Stromal cell of bone marrow (primary cell): Measurements from ENCODE around the gene HEMGN.
"Not testable (repeated sequence)": the region's sequence is repeated elsewhere in the genome, so short reads cannot be mapped to it uniquely, and the experiment has no call there.

ENCODE experiments used
- DNase-seq: peaks from one replicate; pipeline ENCODE4 v3.0.0-alpha.2; 2012; ENCODE audit warnings: low read depth

HEMGN gene

GRCh38 chr9:97963232-97963631, 25.3 kb upstream of the HEMGN start:
- no peak for DNase-seq

GRCh38 chr9:97962575-97962974, 24.6 kb upstream of the HEMGN start:
- DNase-seq: no peak

DNA sequence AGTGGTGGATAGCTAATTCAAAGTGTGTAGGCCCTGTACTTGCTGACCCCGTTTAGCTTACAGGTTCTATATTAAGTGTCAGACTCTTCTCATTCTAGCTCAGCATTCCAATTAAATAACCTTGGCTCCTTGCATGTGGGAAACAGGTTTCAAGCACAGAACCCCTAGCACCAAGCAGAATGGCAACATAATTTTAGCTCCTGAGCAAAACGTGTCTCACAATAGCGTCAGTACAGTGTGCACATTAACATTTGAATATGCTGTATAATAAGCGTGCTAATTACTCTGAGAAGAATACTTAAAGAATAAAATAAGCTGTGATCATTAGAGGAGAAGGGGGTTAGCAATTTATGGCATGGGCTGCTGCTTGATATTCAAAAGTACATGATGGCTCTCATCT, 24.2 kb upstream of the HEMGN start:
- DNase-seq: no peak

DNA sequence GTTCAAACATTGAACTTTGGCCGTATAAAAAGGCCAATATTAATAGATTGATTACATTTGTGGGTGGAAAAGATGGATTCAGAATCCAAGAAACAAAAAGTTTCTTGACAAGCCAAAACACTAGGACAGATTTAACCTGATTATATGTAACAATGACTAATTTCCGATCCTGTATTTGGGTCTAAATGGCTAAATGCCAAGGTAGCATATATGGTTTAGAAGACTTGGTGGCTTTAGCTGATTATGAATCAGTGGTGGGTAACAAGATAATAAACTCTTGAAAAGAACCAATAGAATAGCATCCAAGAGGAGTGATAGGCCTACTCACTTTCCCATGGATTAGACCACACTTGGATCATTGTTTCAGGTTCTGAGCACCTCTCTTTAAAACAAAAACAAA, 23.4 kb upstream of the HEMGN start:
- no peak for DNase-seq

DNA sequence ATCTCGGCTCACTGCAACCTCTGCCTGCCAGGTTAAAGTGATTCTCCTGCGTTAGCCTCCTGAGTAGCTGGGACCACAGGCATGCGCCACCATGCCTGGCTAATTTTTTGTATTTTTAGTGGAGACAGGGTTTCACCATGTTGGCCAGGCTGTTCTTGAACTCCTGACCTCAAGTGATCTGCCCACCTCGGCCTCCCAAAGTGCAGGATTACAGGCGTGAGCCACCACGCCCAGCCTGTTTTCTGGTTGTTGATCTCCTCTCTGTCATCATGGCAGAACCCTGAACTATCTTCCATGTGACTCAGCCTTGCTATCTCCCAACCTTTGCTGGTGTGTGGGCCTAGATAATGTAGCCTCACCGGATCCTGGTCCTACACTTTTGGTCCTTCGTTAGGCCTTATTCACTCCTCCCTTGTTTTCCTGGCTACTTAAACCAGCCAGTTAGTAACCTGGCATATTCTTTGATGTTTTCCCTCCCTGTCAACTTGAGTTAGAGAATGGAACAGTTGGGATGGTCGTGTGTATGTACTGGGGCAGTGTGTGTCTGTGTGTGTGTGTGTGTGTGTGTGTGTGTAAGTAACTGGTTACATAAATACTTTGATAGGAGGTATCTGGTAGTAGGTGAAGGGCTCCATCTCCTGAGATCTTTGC, 22.8 kb upstream of the HEMGN start:
- not testable (repeated sequence) for DNase-seq

GRCh38 chr9:97959585-97959984, 21.6 kb upstream of the HEMGN start:
- DNase-seq: no peak

DNA sequence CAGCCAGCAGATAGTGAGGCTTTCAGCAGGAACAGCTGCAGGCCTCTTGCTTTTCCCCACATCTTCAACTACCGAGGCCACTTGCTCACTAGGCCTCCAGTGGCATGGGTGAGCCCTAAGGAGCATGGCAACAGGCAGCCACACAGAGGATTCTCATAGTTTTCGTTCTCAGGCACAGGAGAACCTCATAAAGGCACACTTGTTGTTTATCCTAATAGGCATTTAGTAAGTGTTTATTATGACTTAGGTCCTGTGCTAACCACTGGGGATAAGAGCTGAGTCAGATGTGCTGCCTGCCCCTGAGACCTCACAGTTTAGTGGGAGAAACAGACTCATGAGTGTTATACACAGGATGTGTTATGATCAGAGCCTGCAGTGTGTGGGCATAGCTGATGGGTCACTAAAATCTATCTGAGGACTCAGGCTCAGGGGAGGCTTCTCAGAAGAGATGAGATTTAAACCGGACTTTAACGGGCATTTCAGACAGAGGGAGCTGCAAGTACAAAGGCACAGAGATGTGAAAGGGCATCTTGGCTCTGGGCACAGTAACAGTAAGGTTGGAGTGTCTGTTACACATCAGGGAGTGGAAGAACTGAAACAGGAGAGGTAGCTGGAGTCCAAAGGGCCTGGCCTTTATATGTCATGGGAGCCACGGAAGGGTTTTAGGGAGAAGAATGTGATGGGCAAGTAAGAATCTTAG, 21.0 kb upstream of the HEMGN start:
- DNase-seq: no peak

GRCh38 chr9:97956331-97956730, 18.4 kb upstream of the HEMGN start:
- no peak for DNase-seq

GRCh38 chr9:97954550-97954989, 16.6 kb upstream of the HEMGN start:
- no peak for DNase-seq

GRCh38 chr9:97950873-97951272, 12.9 kb upstream of the HEMGN start:
- not testable (repeated sequence) for DNase-seq

DNA sequence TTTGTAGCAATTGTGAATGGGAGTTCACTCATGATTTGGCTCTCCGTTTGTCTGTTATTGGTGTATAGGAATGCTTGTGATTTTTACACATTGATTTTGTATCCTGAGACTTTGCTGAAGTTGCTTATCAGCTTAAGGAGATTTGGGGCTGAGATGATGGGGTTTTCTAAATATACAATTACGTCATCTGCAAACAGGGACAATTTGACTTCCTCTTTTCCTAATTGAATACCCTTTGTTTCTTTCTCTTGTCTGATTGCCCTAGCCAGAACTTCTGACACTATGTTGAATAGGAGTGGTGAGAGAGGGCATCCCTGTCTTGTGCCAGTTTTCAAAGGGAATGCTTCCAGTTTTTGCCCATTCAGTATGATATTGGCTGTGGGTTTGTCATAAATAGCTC, 9.1 kb upstream of the HEMGN start:
- not testable (repeated sequence) for DNase-seq

- DNase-seq: not testable (repeated sequence)
Observed at GRCh38 chr9:97945470-97945869, 7.5 kb upstream of the HEMGN start.

GRCh38 chr9:97944612-97945011, 6.6 kb upstream of the HEMGN start:
- no peak for DNase-seq

- DNase-seq: no peak
Observed at GRCh38 chr9:97943308-97943855, 5.4 kb upstream of the HEMGN start.

- DNase-seq: no peak
Observed at GRCh38 chr9:97941323-97941722, 3.4 kb upstream of the HEMGN start.

GRCh38 chr9:97940741-97941140, 2.8 kb upstream of the HEMGN start:
- DNase-seq: no peak

DNA sequence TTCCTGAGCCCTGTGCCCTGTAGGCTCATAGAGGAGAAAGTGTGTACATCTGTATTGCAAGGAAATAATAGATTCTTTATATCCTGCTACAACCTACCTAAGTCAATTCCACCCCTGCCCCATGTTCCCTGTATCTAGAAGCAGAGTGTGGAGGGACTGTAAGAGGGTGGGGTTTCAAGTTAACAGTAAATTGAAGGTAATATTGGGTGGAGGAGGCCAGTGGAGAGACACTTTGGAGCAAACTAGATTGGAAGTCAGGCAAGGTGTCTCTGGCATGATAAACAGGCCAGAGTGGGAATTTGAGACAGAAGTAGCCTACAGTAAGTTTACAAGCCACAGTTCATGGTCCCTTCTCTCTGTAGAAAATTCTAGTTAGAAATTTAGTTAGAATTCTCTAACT, 2.3 kb upstream of the HEMGN start:
- no peak for DNase-seq

DNA sequence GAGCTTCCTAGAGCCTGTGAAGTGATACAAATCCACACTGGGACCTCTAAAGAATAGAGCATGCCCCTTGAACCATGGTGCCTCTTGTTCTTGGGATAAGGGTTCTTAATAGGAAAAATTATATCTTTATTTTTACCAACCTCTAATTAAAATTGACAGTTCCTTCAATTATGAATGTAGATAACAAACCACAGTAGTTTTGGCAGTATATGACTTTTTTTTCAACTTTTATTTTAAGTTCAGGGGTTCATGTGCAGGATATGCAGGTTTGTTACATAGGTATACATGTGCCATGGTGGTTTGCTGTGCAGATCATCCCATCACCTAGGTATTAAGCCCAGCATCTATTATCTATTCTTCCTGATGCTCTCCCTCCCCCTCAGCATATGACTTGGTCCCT, 974 bp downstream of the HEMGN start:
- DNase-seq: no peak

- DNase-seq: no peak
Observed at GRCh38 chr9:97935276-97935675, 2.7 kb downstream of the HEMGN start.

DNA sequence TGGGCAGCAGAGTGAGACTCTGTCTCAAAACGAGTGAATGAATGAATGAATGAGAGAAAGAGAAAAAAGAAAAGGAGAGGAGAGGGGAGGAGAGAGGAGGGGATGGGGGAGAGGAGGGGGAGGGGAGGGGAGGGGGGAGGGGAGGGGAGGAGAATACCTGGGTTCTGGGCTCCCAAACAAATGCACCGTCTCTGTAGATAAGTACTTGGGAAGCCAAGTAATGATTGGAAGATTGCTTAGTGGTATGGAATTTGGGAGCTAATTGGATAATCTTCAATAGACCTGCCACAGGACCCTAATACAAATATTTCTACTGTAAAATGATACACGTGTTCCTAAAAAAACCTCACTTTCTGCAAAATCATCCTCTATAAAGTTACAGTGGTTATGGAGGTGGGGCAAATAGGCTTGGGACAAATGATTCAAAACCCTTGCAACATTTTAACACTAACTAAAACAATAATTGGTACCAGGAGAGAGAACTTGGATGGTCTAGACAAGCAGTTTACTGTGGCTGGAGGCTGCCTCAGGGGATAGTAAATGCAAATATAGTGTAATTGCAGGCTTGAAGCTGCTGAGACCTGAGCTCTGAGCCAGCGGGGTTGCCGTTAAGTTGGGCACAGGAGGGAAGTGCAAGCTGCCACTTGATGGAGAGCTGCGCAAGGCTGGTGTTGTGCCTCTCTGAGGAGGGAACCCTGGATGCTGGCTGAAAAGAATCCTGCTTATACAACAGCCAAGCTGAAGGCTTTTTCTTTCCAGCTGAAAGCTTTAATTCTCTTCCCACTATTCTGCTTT, 3.5 kb downstream of the HEMGN start:
- DNase-seq: no peak

GRCh38 chr9:97933297-97933998, 4.5 kb downstream of the HEMGN start:
- DNase-seq: no peak

DNA sequence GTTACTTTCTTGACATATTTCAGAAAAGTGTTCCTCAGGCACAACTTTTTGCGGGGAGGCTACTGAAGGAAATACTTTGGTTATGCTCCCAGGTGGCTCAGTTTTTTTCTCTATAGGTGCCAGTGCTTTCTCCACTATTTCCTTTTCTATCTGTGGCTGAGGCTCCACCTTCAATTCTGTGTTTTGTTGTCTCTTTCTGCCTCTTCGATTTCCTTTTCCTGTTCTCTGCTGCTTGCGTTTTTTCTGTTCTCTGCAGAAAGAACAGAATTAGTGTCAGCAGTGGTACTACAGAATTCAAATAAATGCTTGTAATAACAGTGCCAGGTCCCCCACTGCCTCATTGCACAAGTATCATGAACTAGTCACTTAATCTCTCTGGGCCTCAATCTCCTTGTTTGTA, 7.0 kb downstream of the HEMGN start:
- no peak for DNase-seq
